ENCODE results near the gene DOK6.

DOK6 gene

DNA sequence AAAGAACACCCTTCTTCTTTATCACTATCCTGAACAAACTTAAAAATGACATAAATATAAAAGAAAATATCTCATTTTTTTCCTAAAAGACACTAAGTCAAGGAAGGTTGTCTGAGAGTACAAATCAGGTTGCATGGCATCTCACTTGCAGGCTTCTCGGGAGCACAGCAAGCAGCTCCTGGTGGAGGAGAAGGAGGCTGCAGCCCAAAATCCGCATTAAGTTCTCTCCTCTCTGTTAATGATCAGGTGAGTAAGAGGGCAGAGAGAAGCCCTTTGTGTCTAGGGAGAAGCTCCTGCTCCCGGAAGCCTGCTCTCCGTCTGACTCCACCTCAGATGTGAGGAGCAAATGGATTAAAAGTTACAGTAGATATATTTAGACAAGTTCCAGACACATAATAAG, 35.0 kb upstream of the DOK6 start:
- H3K4me3 Mint-ChIP-seq = no peak overlapping the region
- H3K27ac Mint-ChIP-seq = peak overlapping the region; percentile 77 to 83 (median 80)
- H3K4me1 Mint-ChIP-seq = no peaks in the 10 kb centered on the region
- TF ChIP-seq, protein P1, sequence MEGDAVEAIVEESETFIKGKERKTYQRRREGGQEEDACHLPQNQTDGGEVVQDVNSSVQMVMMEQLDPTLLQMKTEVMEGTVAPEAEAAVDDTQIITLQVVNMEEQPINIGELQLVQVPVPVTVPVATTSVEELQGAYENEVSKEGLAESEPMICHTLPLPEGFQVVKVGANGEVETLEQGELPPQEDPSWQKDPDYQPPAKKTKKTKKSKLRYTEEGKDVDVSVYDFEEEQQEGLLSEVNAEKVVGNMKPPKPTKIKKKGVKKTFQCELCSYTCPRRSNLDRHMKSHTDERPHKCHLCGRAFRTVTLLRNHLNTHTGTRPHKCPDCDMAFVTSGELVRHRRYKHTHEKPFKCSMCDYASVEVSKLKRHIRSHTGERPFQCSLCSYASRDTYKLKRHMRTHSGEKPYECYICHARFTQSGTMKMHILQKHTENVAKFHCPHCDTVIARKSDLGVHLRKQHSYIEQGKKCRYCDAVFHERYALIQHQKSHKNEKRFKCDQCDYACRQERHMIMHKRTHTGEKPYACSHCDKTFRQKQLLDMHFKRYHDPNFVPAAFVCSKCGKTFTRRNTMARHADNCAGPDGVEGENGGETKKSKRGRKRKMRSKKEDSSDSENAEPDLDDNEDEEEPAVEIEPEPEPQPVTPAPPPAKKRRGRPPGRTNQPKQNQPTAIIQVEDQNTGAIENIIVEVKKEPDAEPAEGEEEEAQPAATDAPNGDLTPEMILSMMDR (IDR thresholded peaks at IDR 0.05; ENCODE audit: unreplicated experiment in 3 of 3) = peak in 1 of 3 experiments; percentile 5
- H3K27me3 Mint-ChIP-seq (ENCODE audit: low read depth) = no peaks in the 10 kb centered on the region
- H3K9me3 Mint-ChIP-seq = peaks cover 4% of the 10 kb centered on the region
- peaks cover 3% of the 10 kb centered on the region for H3K36me3 Mint-ChIP-seq (ENCODE audit: low read depth)

GRCh38 chr18:69367104-69367503, 33.6 kb upstream of the DOK6 start:
- Mint-ChIP-seq H3K9me3 (no peaks in the 10 kb centered on the region), H3K27ac (peak overlapping the region; percentile 77 to 82 (median 80)), H3K4me1 (no peaks in the 10 kb centered on the region), H3K36me3 (ENCODE audit: low read depth) (no peaks in the 10 kb centered on the region), H3K27me3 (ENCODE audit: low read depth) (no peaks in the 10 kb centered on the region), H3K4me3 (no peak overlapping the region)
- TF ChIP-seq, protein P1 (IDR thresholded peaks at IDR 0.05; ENCODE audit: unreplicated experiment in 3 of 3) = no peak

GRCh38 chr18:69371729-69372128, 29.0 kb upstream of the DOK6 start:
- no peaks in the 10 kb centered on the region for H3K9me3 Mint-ChIP-seq
- H3K4me3 Mint-ChIP-seq = no peak overlapping the region
- TF ChIP-seq, protein P1 (IDR thresholded peaks at IDR 0.05; ENCODE audit: unreplicated experiment in 3 of 3) = no peak
- no peak overlapping the region for H3K27ac Mint-ChIP-seq
- H3K4me1 Mint-ChIP-seq = no peaks in the 10 kb centered on the region
- no peaks in the 10 kb centered on the region for H3K27me3 Mint-ChIP-seq (ENCODE audit: low read depth)
- no peaks in the 10 kb centered on the region for H3K36me3 Mint-ChIP-seq (ENCODE audit: low read depth)

DNA sequence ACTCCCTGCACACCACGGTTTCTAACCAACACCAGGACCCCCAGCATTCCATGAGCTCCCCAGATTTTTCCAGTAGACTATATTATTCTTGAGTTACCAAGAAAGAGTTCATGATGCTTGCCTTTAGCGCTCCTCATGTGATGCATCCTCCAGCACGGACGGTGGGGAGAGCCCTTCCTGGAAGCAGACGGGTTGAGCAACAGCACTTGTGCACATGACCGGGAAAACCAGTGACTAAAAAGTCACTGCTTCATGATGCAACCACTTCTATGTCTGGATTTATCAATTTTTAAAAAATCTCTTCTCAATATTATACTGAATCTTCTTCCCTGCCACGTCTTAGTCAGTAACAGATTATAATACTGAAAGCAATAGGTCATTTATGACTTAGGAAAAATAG, 20.4 kb upstream of the DOK6 start:
- Mint-ChIP-seq H3K4me3 (no peak overlapping the region), H3K9me3 (no peaks in the 10 kb centered on the region)
- TF ChIP-seq, protein P1 (IDR thresholded peaks at IDR 0.05; ENCODE audit: unreplicated experiment in 3 of 3) = no peak

GRCh38 chr18:69383186-69383585, 17.5 kb upstream of the DOK6 start:
- no peaks in the 10 kb centered on the region for H3K27me3 Mint-ChIP-seq (ENCODE audit: low read depth)
- TF ChIP-seq, protein P1 (IDR thresholded peaks at IDR 0.05; ENCODE audit: unreplicated experiment in 3 of 3) = no peak
- H3K27ac Mint-ChIP-seq = no peak overlapping the region
- H3K4me3 Mint-ChIP-seq = no peak overlapping the region
- no peaks in the 10 kb centered on the region for H3K4me1 Mint-ChIP-seq
- H3K36me3 Mint-ChIP-seq (ENCODE audit: low read depth) = no peaks in the 10 kb centered on the region
- no peaks in the 10 kb centered on the region for H3K9me3 Mint-ChIP-seq

More for the DNA sequence above, 20.4 kb upstream of the DOK6 start:
- Mint-ChIP-seq H3K4me1 (no peaks in the 10 kb centered on the region), H3K27me3 (ENCODE audit: low read depth) (no peaks in the 10 kb centered on the region), H3K36me3 (ENCODE audit: low read depth) (no peaks in the 10 kb centered on the region), H3K27ac (peak overlapping the region in 1 of 3 experiments; percentile 82)

- Mint-ChIP-seq H3K27me3 (ENCODE audit: low read depth) (no peaks in the 10 kb centered on the region), H3K9me3 (no peaks in the 10 kb centered on the region), H3K4me1 (no peaks in the 10 kb centered on the region), H3K36me3 (ENCODE audit: low read depth) (no peaks in the 10 kb centered on the region), H3K4me3 (no peak overlapping the region), H3K27ac (peak overlapping the region in 1 of 3 experiments; percentile 36)
- TF ChIP-seq, protein P1 (IDR thresholded peaks at IDR 0.05; ENCODE audit: unreplicated experiment in 3 of 3) = no peak
These were observed 13.5 kb upstream of the DOK6 start for GRCh38 chr18:69387186-69387585.
